HL-60 (cell line): ENCODE results near the gene ZFP1.

ENCODE experiments used
- DNase-seq, 2 experiments: peaks; one replicate each; pipeline ENCODE4 v3.0.0-alpha.2; 2010 to 2020; ENCODE audit warnings: low read depth in 1 of 2, low spot score in 1 of 2
- H3K27ac ChIP-seq: fragments of 250-450 bp; sonication (Bioruptor Pico); replicated peaks from 2 replicates; pipeline ENCODE4 v1.5.1; 2020; ENCODE audit warnings: mild to moderate bottlenecking, moderate library complexity
- H3K27me3 ChIP-seq: fragments of 250-450 bp; sonication (Bioruptor Pico); 2 replicates; pipeline ENCODE4 v1.5.1; 2021; ENCODE audit warnings: mild to moderate bottlenecking, moderate library complexity; ENCODE audit not compliant: insufficient read depth, poor library complexity, severe bottlenecking
- H3K4me3 ChIP-seq: replicated peaks from 2 replicates; pipeline ENCODE4 v1.5.1; 2011; ENCODE audit warnings: mild to moderate bottlenecking, control low read depth, low read length; ENCODE audit not compliant: insufficient read depth
- GABPA ChIP-seq: IDR thresholded peaks from 2 replicates; pipeline ENCODE4 v1.6.1; 2012; ENCODE audit warnings: low read depth
- POLR2AphosphoS5 ChIP-seq: IDR thresholded peaks from 2 replicates; pipeline ENCODE4 v1.6.1; 2012; ENCODE audit warnings: low read depth
- SPI1 ChIP-seq: IDR thresholded peaks from 2 replicates; pipeline ENCODE4 v1.6.1; 2012; ENCODE audit warnings: low read depth, mild to moderate bottlenecking, borderline replicate concordance
- TF ChIP-seq, protein P1 (sequence below): IDR thresholded peaks from one replicate; pipeline ENCODE4 v1.5.1; 2011; ENCODE audit warnings: low read length, control low read depth, inconsistent platforms; ENCODE audit not compliant: insufficient read depth
- TF ChIP-seq, protein P2 (sequence below): IDR thresholded peaks from 2 replicates; pipeline ENCODE4 v1.6.1; 2012; ENCODE audit warnings: low read depth; ENCODE audit not compliant: insufficient replicate concordance

ZFP1 gene

DNA sequence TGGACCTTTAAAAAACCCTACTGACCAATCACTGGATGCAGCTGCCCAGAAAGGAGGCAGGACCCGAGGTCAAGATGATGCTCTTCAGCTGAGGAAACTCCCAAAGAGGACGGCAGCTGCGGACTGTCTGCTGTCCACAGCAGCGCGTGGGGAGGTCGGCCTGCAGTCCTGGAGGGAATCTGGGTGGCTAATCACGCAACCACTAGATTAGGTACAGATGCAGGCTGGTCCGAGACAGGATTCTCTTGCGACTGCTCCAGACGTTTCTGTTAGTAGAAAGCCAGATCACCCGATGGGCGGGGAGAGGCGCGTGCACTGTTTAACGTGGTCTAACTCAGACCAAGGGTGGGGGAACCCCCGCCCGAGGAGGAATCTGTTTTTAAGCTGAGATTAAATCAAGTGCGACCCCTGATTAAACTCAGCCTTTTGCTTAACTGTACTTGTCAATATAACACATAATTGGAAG lies 49.8 kb downstream of the ZFP1 start:
- peaks cover 12% of the 10 kb centered on the region for H3K27me3 ChIP-seq
- TF ChIP-seq, protein P1, sequence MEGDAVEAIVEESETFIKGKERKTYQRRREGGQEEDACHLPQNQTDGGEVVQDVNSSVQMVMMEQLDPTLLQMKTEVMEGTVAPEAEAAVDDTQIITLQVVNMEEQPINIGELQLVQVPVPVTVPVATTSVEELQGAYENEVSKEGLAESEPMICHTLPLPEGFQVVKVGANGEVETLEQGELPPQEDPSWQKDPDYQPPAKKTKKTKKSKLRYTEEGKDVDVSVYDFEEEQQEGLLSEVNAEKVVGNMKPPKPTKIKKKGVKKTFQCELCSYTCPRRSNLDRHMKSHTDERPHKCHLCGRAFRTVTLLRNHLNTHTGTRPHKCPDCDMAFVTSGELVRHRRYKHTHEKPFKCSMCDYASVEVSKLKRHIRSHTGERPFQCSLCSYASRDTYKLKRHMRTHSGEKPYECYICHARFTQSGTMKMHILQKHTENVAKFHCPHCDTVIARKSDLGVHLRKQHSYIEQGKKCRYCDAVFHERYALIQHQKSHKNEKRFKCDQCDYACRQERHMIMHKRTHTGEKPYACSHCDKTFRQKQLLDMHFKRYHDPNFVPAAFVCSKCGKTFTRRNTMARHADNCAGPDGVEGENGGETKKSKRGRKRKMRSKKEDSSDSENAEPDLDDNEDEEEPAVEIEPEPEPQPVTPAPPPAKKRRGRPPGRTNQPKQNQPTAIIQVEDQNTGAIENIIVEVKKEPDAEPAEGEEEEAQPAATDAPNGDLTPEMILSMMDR, result no peak
- TF ChIP-seq, protein P2, sequence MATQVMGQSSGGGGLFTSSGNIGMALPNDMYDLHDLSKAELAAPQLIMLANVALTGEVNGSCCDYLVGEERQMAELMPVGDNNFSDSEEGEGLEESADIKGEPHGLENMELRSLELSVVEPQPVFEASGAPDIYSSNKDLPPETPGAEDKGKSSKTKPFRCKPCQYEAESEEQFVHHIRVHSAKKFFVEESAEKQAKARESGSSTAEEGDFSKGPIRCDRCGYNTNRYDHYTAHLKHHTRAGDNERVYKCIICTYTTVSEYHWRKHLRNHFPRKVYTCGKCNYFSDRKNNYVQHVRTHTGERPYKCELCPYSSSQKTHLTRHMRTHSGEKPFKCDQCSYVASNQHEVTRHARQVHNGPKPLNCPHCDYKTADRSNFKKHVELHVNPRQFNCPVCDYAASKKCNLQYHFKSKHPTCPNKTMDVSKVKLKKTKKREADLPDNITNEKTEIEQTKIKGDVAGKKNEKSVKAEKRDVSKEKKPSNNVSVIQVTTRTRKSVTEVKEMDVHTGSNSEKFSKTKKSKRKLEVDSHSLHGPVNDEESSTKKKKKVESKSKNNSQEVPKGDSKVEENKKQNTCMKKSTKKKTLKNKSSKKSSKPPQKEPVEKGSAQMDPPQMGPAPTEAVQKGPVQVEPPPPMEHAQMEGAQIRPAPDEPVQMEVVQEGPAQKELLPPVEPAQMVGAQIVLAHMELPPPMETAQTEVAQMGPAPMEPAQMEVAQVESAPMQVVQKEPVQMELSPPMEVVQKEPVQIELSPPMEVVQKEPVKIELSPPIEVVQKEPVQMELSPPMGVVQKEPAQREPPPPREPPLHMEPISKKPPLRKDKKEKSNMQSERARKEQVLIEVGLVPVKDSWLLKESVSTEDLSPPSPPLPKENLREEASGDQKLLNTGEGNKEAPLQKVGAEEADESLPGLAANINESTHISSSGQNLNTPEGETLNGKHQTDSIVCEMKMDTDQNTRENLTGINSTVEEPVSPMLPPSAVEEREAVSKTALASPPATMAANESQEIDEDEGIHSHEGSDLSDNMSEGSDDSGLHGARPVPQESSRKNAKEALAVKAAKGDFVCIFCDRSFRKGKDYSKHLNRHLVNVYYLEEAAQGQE, result no peak
- TF ChIP-seq POLR2AphosphoS5 (no peak), GABPA (no peak), SPI1 (no peak)
- no peak overlapping the region for H3K4me3 ChIP-seq
- no peak for DNase-seq
- H3K27ac ChIP-seq, result no peak overlapping the region

DNA sequence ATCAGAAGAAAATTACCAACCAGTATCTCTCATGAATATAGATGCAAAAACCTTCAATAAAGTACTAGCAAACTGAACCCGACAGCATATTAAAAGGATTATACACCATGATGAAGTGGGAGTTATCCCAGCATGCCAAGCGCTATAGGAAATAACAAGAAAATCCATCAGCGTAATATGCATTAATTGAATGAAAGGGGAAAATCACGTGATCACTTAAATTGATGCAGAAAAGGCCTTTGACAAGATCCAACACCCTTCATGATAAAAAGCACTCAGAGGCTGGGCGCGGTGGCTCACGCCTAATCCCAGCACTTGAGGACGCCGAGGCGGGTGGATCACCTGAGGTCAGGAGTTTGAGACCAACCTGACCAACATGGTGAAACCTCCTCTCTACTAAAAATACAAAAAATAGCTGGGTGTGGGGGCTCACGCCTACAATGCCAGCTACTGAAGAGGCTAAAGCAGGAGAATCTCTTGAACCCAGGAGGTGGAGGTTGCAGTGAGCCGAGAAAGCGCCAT lies 53.8 kb downstream of the ZFP1 start:
- TF ChIP-seq SPI1 (no peak), POLR2AphosphoS5 (no peak), GABPA (no peak)
- TF ChIP-seq, protein P2, result no peak
- TF ChIP-seq, protein P1, result no peak
- no peak overlapping the region for H3K4me3 ChIP-seq
- H3K27me3 ChIP-seq, result peaks cover 12% of the 10 kb centered on the region
- H3K27ac ChIP-seq, result no peak overlapping the region
- DNase-seq, result no peak

DNA sequence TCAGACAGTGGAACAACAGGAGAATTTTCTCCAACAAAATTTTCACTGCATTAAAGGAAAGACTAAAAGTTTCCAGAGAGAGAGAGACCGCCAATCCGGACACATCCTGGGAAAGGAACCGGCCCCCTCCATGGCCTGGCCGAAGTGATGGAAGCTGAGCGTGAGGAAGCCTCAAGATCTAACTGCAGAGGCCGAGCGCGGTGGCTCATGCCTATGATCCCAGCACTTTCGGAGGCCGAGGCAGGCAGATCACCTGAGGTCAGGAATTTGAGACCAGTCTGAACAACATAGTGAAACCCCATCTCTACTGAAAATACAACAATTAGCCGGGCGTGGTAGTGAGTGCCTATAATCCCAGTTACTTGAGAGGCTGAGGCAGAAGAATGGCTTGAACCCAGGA lies 54.8 kb downstream of the ZFP1 start:
- Histone ChIP-seq H3K27ac (no peak overlapping the region), H3K4me3 (no peak overlapping the region), H3K27me3 (peaks cover 4% of the 10 kb centered on the region)
- DNase-seq, result no peak
- TF ChIP-seq, protein P1, result no peak
- TF ChIP-seq, protein P2, result no peak
- TF ChIP-seq POLR2AphosphoS5 (no peak), GABPA (no peak), SPI1 (no peak)
